T-cell (primary cell): ENCODE measurements around the gene TBX4. TPM values are rescaled to one million over a fixed set of nuclear protein-coding genes. Genes with fewer than 3 reads are reported as not detected.
"Not testable (repeated sequence)": the region's sequence is repeated elsewhere in the genome, so short reads cannot be mapped to it uniquely, and the experiment has no call there.

Experiments
- ATAC-seq, 4 experiments: fragments of 200-7000 bp in 3 of 4; fragments of 150-1000 bp in 1 of 4; cut with Tn5 transposase; replicated peaks in 1 of 4; 1 replicate in 3 of 4; 2 replicates in 1 of 4; pipeline ENCODE4 v1.10.0; 2021; ENCODE audit warnings: moderate library complexity in 3 of 4, mild to moderate bottlenecking in 2 of 4, moderate number of reproducible peaks in 1 of 4
- CTCF ChIA-PET, 2 donors: fragments of 300-600 bp; sonication (Branson Sonifier 250); formaldehyde crosslinking; loops; one replicate each; lab custom pipeline; 2022; ENCODE audit warnings: antibody characterized with exemption in 2 of 2; lab: Charles Lee
- POLR2A ChIA-PET, 2 donors: fragments of 300-600 bp; sonication (Branson Sonifier 250); formaldehyde crosslinking; loops; one replicate each; lab custom pipeline; 2022; ENCODE audit warnings: antibody characterized with exemption in 2 of 2; lab: Charles Lee
- DNase-seq, 35 experiments: peaks; one replicate each; pipeline versions ENCODE4 v3.0.0 to v3.0.0-alpha.2; 2013 to 2023
- H3K27ac ChIP-seq: one replicate; pipeline ENCODE4 v1.5.1; 2013; ENCODE audit warnings: low read length
- H3K27me3 ChIP-seq, 2 experiments: replicated peaks in 1 of 2; 1 replicate in 1 of 2; 2 replicates in 1 of 2; pipeline versions ENCODE4 v1.6.1 to v1.7.0; 2013; ENCODE audit warnings: low read length in 1 of 2, mixed read lengths in 1 of 2; ENCODE audit not compliant: control insufficient read depth in 2 of 2, insufficient read depth in 2 of 2; ENCODE audit errors: extremely low read depth in 1 of 2
- H3K36me3 ChIP-seq, 2 donors: 1 replicate in 1 of 2; 2 replicates in 1 of 2; pipeline versions ENCODE4 v1.6.1 to v1.7.0; 2013; ENCODE audit warnings: low read length in 1 of 2; ENCODE audit not compliant: control insufficient read depth in 2 of 2, insufficient read depth in 1 of 2; ENCODE audit errors: extremely low read depth in 1 of 2
- H3K4me1 ChIP-seq, 2 experiments: 1 replicate in 1 of 2; 2 replicates in 1 of 2; pipeline versions ENCODE4 v1.6.1 to v1.7.0; 2013; ENCODE audit warnings: low read length in 2 of 2, mixed read lengths in 1 of 2; ENCODE audit not compliant: insufficient read depth in 2 of 2, control insufficient read depth in 1 of 2; ENCODE audit errors: extremely low read depth in 1 of 2
- H3K4me3 ChIP-seq, 2 donors: 1 replicate in 1 of 2; 2 replicates in 1 of 2; pipeline versions ENCODE4 v1.5.1 to v1.7.0; 2013; ENCODE audit warnings: mild to moderate bottlenecking in 2 of 2, low read length in 1 of 2, moderate library complexity in 1 of 2; ENCODE audit not compliant: control insufficient read depth in 1 of 2; ENCODE audit errors: extremely low read depth in 1 of 2
- H3K9me3 ChIP-seq: 2 replicates; pipeline ENCODE4 v1.7.0; 2013
- H3K27ac Mint-ChIP-seq, 2 donors: one replicate each; pipeline ENCODE4 v1.8.0; 2020 to 2021; ENCODE audit warnings: mild to moderate bottlenecking in 2 of 2, mixed read lengths in 2 of 2
- H3K27me3 Mint-ChIP-seq, 2 donors: one replicate each; pipeline ENCODE4 v1.8.0; 2021 to 2022; ENCODE audit warnings: mixed read lengths in 2 of 2
- H3K36me3 Mint-ChIP-seq: one replicate; pipeline ENCODE4 v1.8.0; 2021; ENCODE audit warnings: mixed read lengths
- H3K4me1 Mint-ChIP-seq, 3 donors: one replicate each; pipeline ENCODE4 v1.8.0; 2020 to 2022; ENCODE audit warnings: mixed read lengths in 3 of 3, mild to moderate bottlenecking in 1 of 3
- H3K4me3 Mint-ChIP-seq, 3 donors: one replicate each; pipeline ENCODE4 v1.8.0; 2020 to 2022; ENCODE audit warnings: mild to moderate bottlenecking in 3 of 3, mixed read lengths in 3 of 3, moderate library complexity in 3 of 3
- H3K9me3 Mint-ChIP-seq, 3 donors: one replicate each; pipeline ENCODE4 v1.8.0; 2020 to 2022; ENCODE audit warnings: mixed read lengths in 3 of 3
- WGBS: methylation state at CpG from one replicate; pipeline ENCODE4 v1.1.5; 2013; ENCODE audit warnings: missing lambda C conversion rate; ENCODE audit not compliant: insufficient coverage; 5-methylcytosine and 5-hydroxymethylcytosine counted together
- total RNA-seq, 35 experiments: library from RNA in 6 of 35; stranded (reverse) in 6 of 35; fragments of 120-200 nt in 1 of 35; gene quantifications; one replicate each; pipeline versions ENCODE4 v1.2.1 to v1.2.4 and lab custom pipeline; 2013 to 2026

TBX4 gene
- total RNA-seq, 5 donors from 2014 or later (not counting 1 experiment from before 2014, with no cell fraction given): not detected

- Histone ChIP-seq H3K36me3 (no peaks in the 10 kb centered on the region), H3K27me3 (no peaks in the 10 kb centered on the region), H3K4me1 (no peaks in the 10 kb centered on the region), H3K27ac (no peak overlapping the region), H3K9me3 (no peaks in the 10 kb centered on the region), H3K4me3 (no peak overlapping the region)
- Mint-ChIP-seq H3K27me3 (peaks cover 33 to 51% of the 10 kb centered on the region in 2 donors), H3K27ac (no peak overlapping the region), H3K4me3 (no peak overlapping the region), H3K4me1 (no peaks in the 10 kb centered on the region), H3K36me3 (no peaks in the 10 kb centered on the region), H3K9me3 (no peaks in the 10 kb centered on the region)
- no peak for DNase-seq
- WGBS: 73% methylated on average over 5 of the region's 9 CpGs
- no peak for ATAC-seq
- ChIA-PET CTCF (no interaction called here), POLR2A (no interaction called here)
These were observed 55.3 kb downstream of the TBX4 start for GRCh38 chr17:61507383-61508066.

- CTCF ChIA-PET: no interaction called here
- peaks cover 33 to 51% of the 10 kb centered on the region in 2 donors for H3K27me3 Mint-ChIP-seq
- no peaks in the 10 kb centered on the region for H3K9me3 Mint-ChIP-seq
These were observed 56.7 kb downstream of the TBX4 start for GRCh38 chr17:61508912-61509311.

GRCh38 chr17:61509454-61509853, 57.2 kb downstream of the TBX4 start:
- H3K27me3 Mint-ChIP-seq: peaks cover 33 to 54% of the 10 kb centered on the region in 2 donors
- ATAC-seq, H3K9me3 Mint-ChIP-seq, H3K27ac Mint-ChIP-seq, H3K4me3 Mint-ChIP-seq, H3K4me1 ChIP-seq, POLR2A ChIA-PET, H3K9me3 ChIP-seq, DNase-seq, H3K36me3 ChIP-seq, CTCF ChIA-PET, H3K36me3 Mint-ChIP-seq, H3K4me1 Mint-ChIP-seq, H3K27ac ChIP-seq, H3K4me3 ChIP-seq, H3K27me3 ChIP-seq: not testable (repeated sequence)
- no CpG with 5 or more reads among the region's 5 CpGs for whole genome bisulfite sequencing

More at GRCh38 chr17:61508912-61509311, 56.7 kb downstream of the TBX4 start:
- H3K36me3 Mint-ChIP-seq: no peaks in the 10 kb centered on the region
- H3K4me1 Mint-ChIP-seq: no peaks in the 10 kb centered on the region
- no peaks in the 10 kb centered on the region for H3K9me3 ChIP-seq
- no peak overlapping the region for H3K27ac ChIP-seq
- no peak for ATAC-seq
- no peak for DNase-seq
- POLR2A ChIA-PET: no interaction called here
- H3K27me3 ChIP-seq: no peaks in the 10 kb centered on the region
- no peak overlapping the region for H3K4me3 Mint-ChIP-seq
- WGBS: no CpG with 5 or more reads among the region's 5 CpGs
- no peak overlapping the region for H3K4me3 ChIP-seq
- no peaks in the 10 kb centered on the region for H3K36me3 ChIP-seq
- H3K4me1 ChIP-seq: no peaks in the 10 kb centered on the region
- H3K27ac Mint-ChIP-seq: no peak overlapping the region

GRCh38 chr17:61510237-61510636, 58.0 kb downstream of the TBX4 start:
- H3K9me3 Mint-ChIP-seq: no peaks in the 10 kb centered on the region
- H3K27me3 Mint-ChIP-seq: peaks cover 27 to 50% of the 10 kb centered on the region in 2 donors
- no peaks in the 10 kb centered on the region for H3K4me1 Mint-ChIP-seq
- WGBS: 77% methylated on average over 4 of the region's 6 CpGs
- ATAC-seq (no peak), DNase-seq (no peak)
- H3K4me3 Mint-ChIP-seq: no peak overlapping the region
- Histone ChIP-seq H3K4me3 (no peak overlapping the region), H3K36me3 (no peaks in the 10 kb centered on the region), H3K4me1 (no peaks in the 10 kb centered on the region), H3K27me3 (no peaks in the 10 kb centered on the region), H3K9me3 (no peaks in the 10 kb centered on the region), H3K27ac (no peak overlapping the region)
- ChIA-PET CTCF (no interaction called here), POLR2A (no interaction called here)
- H3K27ac Mint-ChIP-seq: no peak overlapping the region
- no peaks in the 10 kb centered on the region for H3K36me3 Mint-ChIP-seq

GRCh38 chr17:61510991-61511390, 58.8 kb downstream of the TBX4 start:
- WGBS: no CpG with 5 or more reads among the region's 2 CpGs
- H3K4me1 Mint-ChIP-seq: no peaks in the 10 kb centered on the region
- no peaks in the 10 kb centered on the region for H3K36me3 ChIP-seq
- H3K27ac ChIP-seq: no peak overlapping the region
- no peak overlapping the region for H3K27ac Mint-ChIP-seq
- peaks cover 23 to 49% of the 10 kb centered on the region in 2 donors for H3K27me3 Mint-ChIP-seq
- H3K4me3 Mint-ChIP-seq: no peak overlapping the region
- DNase-seq (no peak), ATAC-seq (no peak)
- POLR2A ChIA-PET: no interaction called here
- no peak overlapping the region for H3K4me3 ChIP-seq
- no peaks in the 10 kb centered on the region for H3K4me1 ChIP-seq
- H3K27me3 ChIP-seq: no peaks in the 10 kb centered on the region
- no peaks in the 10 kb centered on the region for H3K36me3 Mint-ChIP-seq
- H3K9me3 Mint-ChIP-seq: no peaks in the 10 kb centered on the region
- no peaks in the 10 kb centered on the region for H3K9me3 ChIP-seq
- CTCF ChIA-PET: no interaction called here

GRCh38 chr17:61511480-61512182, 59.4 kb downstream of the TBX4 start:
- CTCF ChIA-PET: no interaction called here
- Histone ChIP-seq H3K27ac (no peak overlapping the region), H3K27me3 (no peaks in the 10 kb centered on the region), H3K36me3 (no peaks in the 10 kb centered on the region), H3K4me3 (no peak overlapping the region), H3K9me3 (no peaks in the 10 kb centered on the region), H3K4me1 (no peaks in the 10 kb centered on the region)
- Mint-ChIP-seq H3K36me3 (no peaks in the 10 kb centered on the region), H3K27ac (no peak overlapping the region), H3K4me3 (no peak overlapping the region), H3K4me1 (no peaks in the 10 kb centered on the region), H3K9me3 (no peaks in the 10 kb centered on the region), H3K27me3 (peaks cover 18 to 43% of the 10 kb centered on the region in 2 donors)
- ATAC-seq: no peak
- 52% methylated on average over 2 of the region's 4 CpGs for WGBS
- DNase-seq: no peak
- POLR2A ChIA-PET: interaction anchor here in 1 of 2 donors (0.5 kb wide), 1 partner anchor 948 kb away, joined by 4 read pairs; no protein-coding TSS in a partner anchor
